ENCODE results near the gene LRRFIP1.

- no peak for TF ChIP-seq POLR2A (IDR thresholded peaks at IDR 0.05; ENCODE audit: low read depth, low read length)
- TF ChIP-seq, protein P1, sequence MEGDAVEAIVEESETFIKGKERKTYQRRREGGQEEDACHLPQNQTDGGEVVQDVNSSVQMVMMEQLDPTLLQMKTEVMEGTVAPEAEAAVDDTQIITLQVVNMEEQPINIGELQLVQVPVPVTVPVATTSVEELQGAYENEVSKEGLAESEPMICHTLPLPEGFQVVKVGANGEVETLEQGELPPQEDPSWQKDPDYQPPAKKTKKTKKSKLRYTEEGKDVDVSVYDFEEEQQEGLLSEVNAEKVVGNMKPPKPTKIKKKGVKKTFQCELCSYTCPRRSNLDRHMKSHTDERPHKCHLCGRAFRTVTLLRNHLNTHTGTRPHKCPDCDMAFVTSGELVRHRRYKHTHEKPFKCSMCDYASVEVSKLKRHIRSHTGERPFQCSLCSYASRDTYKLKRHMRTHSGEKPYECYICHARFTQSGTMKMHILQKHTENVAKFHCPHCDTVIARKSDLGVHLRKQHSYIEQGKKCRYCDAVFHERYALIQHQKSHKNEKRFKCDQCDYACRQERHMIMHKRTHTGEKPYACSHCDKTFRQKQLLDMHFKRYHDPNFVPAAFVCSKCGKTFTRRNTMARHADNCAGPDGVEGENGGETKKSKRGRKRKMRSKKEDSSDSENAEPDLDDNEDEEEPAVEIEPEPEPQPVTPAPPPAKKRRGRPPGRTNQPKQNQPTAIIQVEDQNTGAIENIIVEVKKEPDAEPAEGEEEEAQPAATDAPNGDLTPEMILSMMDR (IDR thresholded peaks at IDR 0.05; ENCODE audit: extremely low read depth in 1 of 2, insufficient read depth in 1 of 2, low read depth in 1 of 2, low read length in 2 of 2): no peak
- TF ChIP-seq, protein P2, sequence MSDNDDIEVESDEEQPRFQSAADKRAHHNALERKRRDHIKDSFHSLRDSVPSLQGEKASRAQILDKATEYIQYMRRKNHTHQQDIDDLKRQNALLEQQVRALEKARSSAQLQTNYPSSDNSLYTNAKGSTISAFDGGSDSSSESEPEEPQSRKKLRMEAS (IDR thresholded peaks at IDR 0.05; ENCODE audit: insufficient read depth, insufficient read length): no peak
- no peak for TF ChIP-seq POLR2AphosphoS5 (IDR thresholded peaks at IDR 0.05; ENCODE audit: insufficient read depth, low read depth, low read length)
Measured at GRCh38 chr2:237766340-237766739, 139.0 kb downstream of the LRRFIP1 start.

All from endothelial cell of umbilical vein (primary cell).